ENCODE measurements around the gene MRPS12.
A peak's percentile ranks its signal among the peaks of the same experiment; 100 is the strongest.
"Not testable (repeated sequence)": the region's sequence is repeated elsewhere in the genome, so short reads cannot be mapped to it uniquely, and the experiment has no call there.

The MRPS12 gene

DNA sequence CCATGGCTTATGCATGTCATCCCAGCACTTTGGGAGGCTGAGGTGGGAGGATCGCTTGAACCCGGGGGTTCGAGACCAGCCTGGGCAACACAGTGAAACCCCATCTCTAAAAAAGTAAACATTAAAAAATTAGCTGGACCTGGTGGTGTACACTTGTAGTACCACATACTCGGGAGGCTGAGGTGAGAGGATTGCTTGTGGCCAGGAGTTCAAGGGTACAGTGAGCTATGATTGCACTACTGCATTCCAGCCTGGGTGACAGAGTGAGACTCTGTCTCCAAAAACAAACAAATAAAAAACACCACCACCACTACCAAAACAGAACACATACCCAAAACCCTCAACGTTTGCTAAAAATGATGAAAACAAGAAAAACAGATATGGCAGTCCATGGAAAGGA, 28.9 kb downstream of the MRPS12 start:
- FAIRE-seq (no peak), DNase-seq (ENCODE audit: insufficient read length, low spot score) (no peak)
- no peak for TF ChIP-seq POLR2A (IDR thresholded peaks at IDR 0.05; ENCODE audit: low read depth, low read length)

DNA sequence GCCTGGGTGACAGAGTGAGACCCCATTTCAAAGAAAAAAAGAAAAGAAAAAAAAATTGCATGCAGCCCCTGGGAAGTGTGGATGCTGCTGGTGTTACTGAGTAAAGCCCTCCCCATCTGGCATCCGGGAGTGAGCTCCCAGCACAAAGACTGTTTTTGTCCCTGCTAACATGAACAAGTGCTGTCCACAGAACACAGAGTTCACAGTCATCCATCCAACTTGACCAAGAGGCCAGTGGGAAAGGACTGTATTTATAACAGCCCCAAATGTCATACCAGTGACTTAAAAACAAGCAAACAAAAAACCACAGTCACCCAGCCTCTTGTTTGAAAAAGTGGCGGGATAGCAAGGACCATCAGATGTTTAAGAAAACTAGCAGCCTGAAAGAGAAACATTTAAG, 34.0 kb downstream of the MRPS12 start:
- DNase-seq (ENCODE audit: insufficient read length, low spot score) = no peak
- FAIRE-seq = no peak
- TF ChIP-seq POLR2A (IDR thresholded peaks at IDR 0.05; ENCODE audit: low read depth, low read length) = no peak

DNA sequence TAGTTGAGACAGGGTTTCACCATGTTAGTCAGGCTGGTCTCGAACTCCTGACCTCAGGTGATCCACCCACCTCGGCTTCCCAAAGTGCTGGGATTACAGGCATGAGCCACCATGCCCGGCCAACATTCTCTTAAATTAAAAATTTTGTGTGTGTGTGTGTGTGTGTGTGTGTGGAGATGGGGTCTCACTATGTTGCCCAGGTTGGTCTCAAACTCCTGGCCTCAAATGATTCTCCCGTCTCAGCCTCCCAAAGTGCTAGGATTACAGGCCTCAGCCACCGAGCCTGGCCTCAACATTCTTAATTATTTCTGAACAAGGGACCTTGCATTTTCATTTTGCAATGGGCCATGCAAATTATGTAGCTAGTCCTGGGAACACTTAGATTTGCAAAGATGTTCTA, 35.4 kb downstream of the MRPS12 start:
- DNase-seq (ENCODE audit: insufficient read length, low spot score); FAIRE-seq: not testable (repeated sequence)

DNA sequence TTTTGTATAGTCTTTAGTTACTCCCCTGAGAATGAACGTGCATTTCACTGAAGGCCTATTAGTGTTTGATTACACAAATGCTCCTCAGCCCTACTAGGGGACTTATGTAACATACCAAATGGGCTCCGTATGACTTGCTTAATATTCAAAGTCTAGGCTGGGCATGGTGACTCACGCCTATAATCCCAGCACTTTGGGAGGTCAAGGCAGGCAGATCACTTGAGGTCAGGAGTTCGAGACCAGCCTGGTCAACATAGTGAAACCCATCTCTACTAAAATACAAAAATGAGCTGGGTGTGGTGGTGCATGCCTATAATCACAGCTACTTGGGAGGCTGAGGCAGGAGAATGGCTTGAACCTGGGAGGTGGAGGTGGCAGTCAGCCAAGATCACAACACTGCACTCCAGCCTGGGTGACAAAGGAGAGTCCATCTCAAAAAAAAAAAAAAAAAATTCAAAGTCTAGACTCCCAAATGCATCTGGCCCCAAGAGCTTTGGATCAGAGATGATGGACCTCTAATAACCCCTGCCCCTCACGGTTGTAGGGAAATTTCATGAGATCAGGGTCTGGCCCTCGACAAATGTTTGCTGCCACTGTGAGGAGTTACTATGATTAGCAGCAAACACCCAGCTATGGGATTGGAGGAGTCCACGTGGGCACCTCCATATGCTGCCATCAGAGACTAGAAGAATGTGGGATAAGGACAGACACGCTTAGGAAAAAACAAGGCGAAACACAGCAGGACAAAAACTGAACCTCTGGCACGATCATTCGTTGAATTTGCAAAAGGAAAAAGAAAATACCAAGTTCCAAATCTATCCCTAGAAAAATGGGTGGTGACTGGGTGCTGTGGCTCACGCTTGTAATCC, 40.2 kb downstream of the MRPS12 start:
- DNase-seq (ENCODE audit: insufficient read length, low spot score) = no peak
- no peak for FAIRE-seq

DNA sequence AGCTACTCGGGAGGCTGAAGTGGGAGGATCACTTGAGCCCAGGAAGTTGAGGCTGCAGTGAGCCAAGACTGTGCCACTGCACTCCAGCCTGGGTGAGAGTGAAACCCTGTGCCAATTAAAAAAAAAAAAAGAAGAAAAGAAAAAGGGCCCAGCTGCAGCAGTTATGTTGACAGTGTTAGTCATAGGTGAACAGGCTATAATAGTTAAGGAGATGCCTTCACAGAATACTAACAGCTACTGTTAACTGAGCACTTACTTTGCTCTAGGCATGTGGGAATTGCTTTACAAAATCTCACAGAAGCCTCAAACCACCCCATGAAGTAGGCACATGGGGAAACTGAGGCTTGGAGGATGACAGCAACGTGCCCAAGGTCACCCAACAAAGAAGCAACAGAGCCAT, 40.9 kb downstream of the MRPS12 start:
- no peak for TF ChIP-seq POLR2A (IDR thresholded peaks at IDR 0.05; ENCODE audit: low read depth, low read length)
- DNase-seq (ENCODE audit: insufficient read length, low spot score) (no peak), FAIRE-seq (no peak)

More for the DNA sequence above, 40.2 kb downstream of the MRPS12 start:
- no peak for TF ChIP-seq POLR2A (IDR thresholded peaks at IDR 0.05; ENCODE audit: low read depth, low read length)

DNA sequence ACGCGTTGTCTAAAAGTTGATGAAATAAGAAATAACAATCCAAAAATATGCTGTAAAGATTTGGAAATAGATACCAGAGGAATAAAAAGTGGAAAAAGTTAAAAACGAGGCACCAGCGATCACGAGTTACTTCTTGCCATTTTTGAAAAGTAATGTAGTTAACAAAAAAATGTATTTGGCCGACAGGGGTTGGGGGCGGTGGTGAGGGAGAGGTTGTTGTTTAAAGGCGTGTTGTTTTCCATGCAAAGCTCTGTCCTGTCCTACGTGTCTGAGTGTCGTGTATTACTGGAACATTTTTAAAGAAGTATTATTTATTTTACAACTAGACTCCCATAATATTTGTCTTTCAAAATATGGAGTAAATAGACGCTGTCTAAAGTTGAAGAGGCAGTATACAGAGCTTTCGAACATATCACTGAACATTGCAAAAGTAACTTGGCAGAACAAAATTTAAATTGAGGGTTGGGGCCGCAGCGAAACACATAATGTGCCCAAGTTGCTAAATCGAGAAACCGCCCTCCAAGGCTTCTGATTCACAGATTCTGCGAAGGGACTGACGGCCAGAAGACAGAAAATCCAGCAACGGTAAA, 44.0 kb downstream of the MRPS12 start:
- FAIRE-seq = no peak
- no peak for DNase-seq (ENCODE audit: insufficient read length, low spot score)
- TF ChIP-seq POLR2A (IDR thresholded peaks at IDR 0.05; ENCODE audit: low read depth, low read length) = no peak

DNA sequence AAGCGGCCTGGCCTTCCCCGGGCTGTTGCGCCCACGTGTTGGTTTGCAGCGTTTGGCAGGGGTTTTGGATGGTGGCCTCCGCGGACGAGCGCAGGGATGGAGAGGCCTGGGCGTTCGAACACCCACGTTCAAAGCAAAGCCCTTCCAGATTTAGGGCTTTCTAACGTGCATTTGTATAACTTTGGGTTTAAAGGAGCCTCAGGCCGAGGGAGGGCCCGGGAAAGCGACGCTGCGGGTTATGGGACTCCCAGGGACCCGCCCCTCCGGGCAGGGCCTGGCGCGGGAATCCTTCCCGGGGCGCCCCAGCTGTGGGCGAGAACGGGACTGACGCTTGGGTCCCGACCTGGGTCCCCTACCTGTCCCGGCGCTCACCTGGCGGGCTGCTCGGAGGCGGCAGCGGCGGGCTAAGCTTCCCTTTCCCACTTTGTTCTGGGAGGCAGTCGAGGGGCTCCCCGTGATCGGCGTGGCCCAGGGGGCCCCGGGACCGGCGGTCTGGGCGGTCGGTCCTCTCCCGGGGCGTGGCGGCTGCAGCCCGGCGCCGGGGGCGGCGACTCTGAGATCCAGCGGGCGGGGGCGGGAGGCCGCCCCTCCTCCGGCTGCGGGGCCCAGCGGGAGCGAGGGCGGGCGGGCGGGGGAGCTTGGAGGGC, 44.6 kb downstream of the MRPS12 start, which contains the start of gene FBXO17:
Gene FBXO17 (minus strand): TSS at position 529 of the 647 bp plus-strand sequence. CDS start 25,423 bp downstream, outside the sequence.
- FAIRE-seq (no peak), DNase-seq (ENCODE audit: insufficient read length, low spot score) (peak; percentile 77)
- 0 out of 2 replicates have a peak, but pooled peaks have one; percentile 28 for TF ChIP-seq POLR2A (IDR thresholded peaks at IDR 0.05; ENCODE audit: low read depth, low read length)

DNA sequence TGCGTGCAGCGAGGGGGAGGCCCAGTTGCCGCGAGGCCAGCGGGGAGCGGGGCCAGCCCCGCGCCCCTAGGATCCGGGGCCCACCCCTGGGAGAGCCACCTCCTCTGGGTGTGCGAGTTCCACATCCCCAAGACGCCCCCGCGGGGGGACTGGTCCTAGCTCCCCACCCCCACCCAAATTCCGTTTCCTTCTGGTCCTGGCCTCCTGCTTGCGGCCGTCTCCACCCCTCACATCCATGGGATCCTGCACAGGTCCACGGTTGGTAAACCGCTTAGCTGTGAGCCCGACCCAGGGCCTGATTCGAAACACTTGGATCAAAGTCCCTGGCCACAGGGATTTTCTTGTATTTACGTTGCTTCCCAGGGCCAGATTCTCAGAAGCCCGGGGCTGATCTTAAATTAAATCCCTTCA, 45.1 kb downstream of the MRPS12 start:
- no peak for TF ChIP-seq POLR2A (IDR thresholded peaks at IDR 0.05; ENCODE audit: low read depth, low read length)
- DNase-seq (ENCODE audit: insufficient read length, low spot score) (peak; percentile 40), FAIRE-seq (no peak)

DNA sequence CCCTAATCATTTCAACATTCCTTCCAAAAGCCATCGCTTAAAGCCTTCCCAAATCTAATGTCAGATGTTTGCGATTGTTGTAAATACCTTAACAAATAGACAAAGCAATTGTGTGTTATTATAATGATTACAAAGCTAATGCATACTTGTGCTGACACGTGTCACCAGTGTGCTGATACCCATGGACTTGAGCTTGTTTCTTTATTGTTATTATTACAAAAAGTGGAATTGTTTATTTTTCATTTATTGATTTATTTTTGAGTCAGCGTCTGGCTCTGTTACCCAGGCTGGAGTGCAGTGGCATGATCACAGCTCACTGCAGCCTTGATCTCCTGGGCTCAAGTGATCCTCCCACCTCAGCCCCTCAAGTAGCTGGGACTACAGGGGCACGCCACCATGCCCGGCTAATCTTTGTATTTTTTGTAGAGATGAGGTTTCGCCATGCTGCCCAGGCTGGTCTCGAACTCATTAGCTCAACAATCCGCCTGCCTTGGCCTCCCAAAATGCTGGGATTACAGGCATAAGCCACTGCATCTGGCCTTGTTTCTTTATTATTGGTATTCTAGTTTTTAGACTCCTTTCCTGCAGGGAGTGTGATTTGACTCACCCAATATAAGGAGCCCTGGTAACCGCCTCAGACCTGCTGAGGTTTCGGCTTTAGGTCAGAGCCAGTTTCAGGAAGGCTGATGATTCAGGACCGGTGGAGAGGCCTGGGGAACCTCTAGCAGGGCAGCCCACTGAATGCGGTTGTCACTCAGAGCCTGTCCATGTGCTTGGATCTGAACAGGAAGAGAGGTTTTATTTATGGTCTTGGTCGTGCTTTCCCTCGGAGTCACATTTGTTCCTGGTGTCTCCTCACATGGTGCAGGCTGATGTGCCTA, 46.9 kb downstream of the MRPS12 start:
- peak; percentile 78 for FAIRE-seq
- no peak for TF ChIP-seq POLR2A (IDR thresholded peaks at IDR 0.05; ENCODE audit: low read depth, low read length)
- DNase-seq (ENCODE audit: insufficient read length, low spot score) = peak; percentile 70

DNA sequence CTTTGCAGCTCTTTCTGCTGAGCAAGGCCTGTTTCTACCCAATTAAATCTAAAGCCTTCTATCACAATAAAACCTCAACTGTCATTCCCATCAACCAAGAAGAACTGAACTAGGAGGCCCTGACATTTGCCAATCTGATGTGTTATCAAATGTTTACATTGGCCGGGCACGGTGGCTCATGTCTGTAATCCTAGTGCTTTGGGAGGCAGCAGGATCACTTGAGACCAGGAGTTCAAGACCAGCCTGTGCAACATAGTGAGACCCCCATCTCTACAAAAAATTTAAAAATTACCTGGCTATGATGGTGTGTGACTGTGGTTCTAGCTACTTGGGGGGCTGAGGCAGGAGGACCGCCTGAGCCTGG, 47.6 kb downstream of the MRPS12 start:
- FAIRE-seq = no peak
- no peak for DNase-seq (ENCODE audit: insufficient read length, low spot score)
- no peak for TF ChIP-seq POLR2A (IDR thresholded peaks at IDR 0.05; ENCODE audit: low read depth, low read length)

DNA sequence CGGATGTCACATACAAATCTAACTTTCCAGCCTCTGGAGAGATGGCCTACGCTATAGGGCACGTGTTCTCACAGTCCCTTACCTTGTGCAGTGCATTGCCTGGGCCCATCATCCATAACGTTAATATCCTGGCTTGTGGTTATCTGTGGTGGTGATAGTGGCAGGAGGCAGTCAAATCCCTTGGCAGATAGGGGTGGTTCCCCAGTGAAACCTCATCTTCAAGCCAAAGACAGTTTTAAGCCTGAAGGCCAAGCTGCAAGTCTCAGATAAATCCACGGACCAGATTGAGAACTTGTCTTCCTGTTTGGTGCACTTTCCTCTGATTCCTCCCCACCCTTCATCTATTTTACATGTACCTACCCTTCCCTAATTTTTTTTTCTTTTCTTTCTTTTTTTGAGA, 49.1 kb downstream of the MRPS12 start:
- DNase-seq (ENCODE audit: insufficient read length, low spot score) (no peak), FAIRE-seq (no peak)
- no peak for TF ChIP-seq POLR2A (IDR thresholded peaks at IDR 0.05; ENCODE audit: low read depth, low read length)

DNA sequence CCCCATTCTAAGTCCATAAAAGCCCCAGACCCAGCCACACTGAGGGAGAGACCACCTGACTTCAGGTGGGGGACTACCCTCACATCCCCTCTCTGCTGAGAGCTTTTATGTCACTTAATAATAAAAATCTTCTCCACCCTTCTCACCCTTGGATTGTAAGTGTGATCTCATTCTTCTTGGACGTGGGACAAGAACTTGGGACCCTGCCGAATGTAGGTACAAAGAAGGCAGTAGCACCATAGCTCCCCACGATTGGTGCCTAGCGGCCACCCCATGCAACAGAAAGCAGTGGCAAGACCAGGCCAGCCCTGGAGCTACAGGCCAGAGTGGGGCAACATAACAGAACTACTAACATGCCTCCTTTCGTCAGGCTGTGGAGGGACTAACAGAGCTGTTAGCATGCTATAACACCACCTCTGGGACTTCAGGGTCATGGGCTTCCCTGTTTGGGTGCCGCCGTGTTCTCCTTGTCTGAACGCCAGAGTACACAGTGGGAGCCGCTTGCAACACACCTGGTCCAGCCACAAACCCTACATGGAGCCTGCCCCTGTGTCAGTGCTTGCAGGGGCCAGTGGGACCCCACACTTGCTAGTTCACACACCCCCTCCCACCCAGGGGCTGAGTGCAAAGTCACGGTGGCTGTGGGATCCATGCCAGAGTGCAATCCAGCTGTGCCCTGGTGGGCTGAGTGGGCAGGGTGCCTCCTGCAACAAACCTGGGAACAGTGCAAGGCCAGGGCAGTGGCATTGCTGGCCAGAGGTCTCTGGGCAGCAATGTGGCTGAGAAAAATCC, 50.0 kb downstream of the MRPS12 start:
- no peak for FAIRE-seq
- no peak for DNase-seq (ENCODE audit: insufficient read length, low spot score)
- TF ChIP-seq POLR2A (IDR thresholded peaks at IDR 0.05; ENCODE audit: low read depth, low read length) = no peak
